GM21515 (cell line): Measurements from ENCODE around the gene FBXO30.
A peak's percentile ranks its signal among the peaks of the same experiment; 100 is the strongest.

Source experiments
- ATAC-seq: cut with Tn5 transposase; IDR thresholded peaks from one replicate; pipeline ENCODE4 v1.9.1; 2021; ENCODE audit not compliant: unreplicated experiment

FBXO30 gene, protein sequence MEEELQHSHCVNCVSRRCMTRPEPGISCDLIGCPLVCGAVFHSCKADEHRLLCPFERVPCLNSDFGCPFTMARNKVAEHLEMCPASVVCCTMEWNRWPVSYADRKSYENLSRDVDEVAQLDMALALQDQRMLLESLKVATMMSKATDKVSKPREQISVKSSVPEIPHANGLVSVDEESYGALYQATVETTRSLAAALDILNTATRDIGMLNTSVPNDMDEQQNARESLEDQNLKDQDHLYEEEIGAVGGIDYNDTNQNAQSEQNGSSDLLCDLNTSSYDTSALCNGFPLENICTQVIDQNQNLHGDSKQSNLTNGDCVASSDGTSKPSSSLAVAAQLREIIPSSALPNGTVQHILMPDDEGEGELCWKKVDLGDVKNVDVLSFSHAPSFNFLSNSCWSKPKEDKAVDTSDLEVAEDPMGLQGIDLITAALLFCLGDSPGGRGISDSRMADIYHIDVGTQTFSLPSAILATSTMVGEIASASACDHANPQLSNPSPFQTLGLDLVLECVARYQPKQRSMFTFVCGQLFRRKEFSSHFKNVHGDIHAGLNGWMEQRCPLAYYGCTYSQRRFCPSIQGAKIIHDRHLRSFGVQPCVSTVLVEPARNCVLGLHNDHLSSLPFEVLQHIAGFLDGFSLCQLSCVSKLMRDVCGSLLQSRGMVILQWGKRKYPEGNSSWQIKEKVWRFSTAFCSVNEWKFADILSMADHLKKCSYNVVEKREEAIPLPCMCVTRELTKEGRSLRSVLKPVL

GRCh38 chr6:145814501-145815308 is at the start of gene FBXO30:
TSS of gene FBXO30 (minus strand) at chr6:145814795. CDS start at chr6:145806405, 8,390 bp downstream.
- peak; percentile 72 for ATAC-seq

DNA sequence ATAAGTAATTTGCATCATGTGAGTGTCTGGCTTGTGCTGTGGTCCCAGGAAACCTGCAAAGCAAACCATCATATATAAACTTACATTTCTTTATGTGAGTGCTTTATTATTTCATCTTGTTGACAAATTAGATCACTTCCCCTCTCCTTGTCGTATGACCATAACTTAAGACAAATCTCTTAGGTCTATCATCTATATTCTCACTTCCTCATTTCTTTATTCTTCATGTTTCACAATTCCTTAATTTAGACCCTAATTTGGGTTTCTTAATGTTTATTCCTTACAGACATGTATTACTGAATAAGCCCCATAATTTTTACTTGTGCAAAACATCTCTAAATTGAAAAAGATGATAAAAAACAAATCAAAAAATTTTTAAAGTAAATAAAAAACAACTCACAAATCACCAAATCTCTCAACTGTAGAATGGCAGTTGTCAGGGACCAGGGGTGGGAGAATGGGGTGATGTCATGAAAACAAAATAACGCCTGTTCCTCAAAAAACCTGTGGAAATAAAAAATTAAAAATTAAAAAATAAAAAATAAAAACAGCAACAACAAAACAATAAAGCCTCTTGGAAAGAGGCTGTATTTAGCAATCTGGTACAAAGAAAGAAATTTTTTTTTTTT is 49.5 kb upstream of the FBXO30 start:
- ATAC-seq = peak; percentile 40

- ATAC-seq = no peak
Observed at GRCh38 chr6:145863366-145863765, 48.8 kb upstream of the FBXO30 start.

DNA sequence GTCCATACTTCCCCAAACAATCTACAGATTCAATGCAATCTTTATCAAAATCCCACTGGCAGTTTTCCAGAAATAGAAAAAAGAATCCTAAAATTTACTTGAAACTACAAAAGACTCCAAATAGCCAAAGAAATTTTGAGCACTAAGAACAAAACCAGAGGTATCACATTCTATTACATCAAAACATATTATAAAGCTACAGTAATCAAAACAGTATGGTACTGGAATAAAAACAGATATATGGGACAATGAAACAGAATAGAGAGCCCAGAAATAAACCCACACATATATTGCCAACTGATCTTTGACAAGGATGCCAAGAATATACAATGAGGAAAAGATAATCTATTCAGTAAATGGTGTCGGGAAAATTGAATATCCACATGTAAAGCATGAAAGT is 46.0 kb upstream of the FBXO30 start:
- ATAC-seq = no peak

DNA sequence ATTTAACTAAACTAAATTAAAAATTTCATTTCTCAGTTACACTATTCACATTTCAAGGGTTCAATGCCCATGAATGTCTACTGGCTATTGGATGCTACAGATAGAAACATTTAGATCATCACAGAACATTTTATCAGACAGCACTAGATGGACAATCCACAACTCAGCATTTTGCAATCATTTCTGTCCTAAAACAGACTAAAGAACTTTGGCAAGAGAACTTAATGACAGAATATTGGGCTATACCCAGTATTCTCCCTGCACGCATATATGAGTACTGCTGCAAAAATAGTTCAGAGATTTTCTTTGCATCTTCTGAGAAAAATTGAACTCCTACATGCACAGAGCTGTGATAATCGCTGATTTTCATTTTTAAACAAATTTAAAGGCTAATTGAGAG is 36.1 kb upstream of the FBXO30 start:
- ATAC-seq = no peak

GRCh38 chr6:145848541-145848940 is 33.9 kb upstream of the FBXO30 start:
- ATAC-seq = no peak

DNA sequence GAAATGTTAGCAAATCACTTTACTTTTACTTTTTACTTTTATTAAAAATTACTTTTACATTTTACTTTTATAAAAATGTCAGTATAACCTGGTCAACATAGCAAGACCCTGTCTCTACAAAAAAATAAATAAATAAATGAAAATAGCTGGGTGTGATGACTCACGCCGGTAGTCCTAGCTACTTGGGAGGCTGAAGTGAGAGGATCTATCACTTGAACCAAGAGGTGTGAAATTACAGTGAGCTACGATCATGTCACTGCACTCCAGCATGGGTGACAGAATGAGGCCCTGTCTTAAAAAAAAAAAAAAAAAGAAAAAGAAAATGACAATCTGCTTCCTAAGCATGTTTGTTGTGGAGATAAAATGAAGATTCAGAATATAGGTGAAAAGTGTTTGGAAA is 31.0 kb upstream of the FBXO30 start:
- ATAC-seq = no peak

- ATAC-seq = no peak
Observed at GRCh38 chr6:145844933-145845540, 30.4 kb upstream of the FBXO30 start.

GRCh38 chr6:145842693-145843546 is 28.3 kb upstream of the FBXO30 start:
- no peak for ATAC-seq

- no peak for ATAC-seq
Observed at GRCh38 chr6:145841668-145842067, 27.1 kb upstream of the FBXO30 start.

- no peak for ATAC-seq
Observed at GRCh38 chr6:145839653-145840052, 25.1 kb upstream of the FBXO30 start.

DNA sequence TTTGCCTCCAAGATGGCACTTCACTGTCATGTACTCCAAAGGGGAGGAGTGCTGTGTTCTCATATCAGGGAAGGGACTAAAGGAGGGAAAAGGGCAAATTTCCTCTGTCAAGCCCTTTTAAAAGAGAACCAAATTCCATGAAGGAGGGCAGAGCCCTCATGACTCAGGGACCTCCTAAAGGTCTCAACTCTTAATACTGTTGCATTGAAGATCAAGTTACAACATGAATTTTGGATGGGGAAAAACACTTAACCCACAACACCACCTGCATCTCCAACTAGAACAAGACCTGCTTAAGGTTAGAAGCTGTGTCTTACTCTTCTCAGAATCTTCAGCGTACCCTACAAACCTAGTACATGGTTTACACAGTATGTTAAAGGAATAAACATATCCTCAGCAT is 23.7 kb upstream of the FBXO30 start:
- no peak for ATAC-seq

- no peak for ATAC-seq
Observed at GRCh38 chr6:145836772-145837171, 22.2 kb upstream of the FBXO30 start.

- ATAC-seq = no peak
Observed at GRCh38 chr6:145836170-145836569, 21.6 kb upstream of the FBXO30 start.

- ATAC-seq = no peak
Observed at GRCh38 chr6:145830612-145831011, 16.0 kb upstream of the FBXO30 start.

- ATAC-seq = no peak
Observed at GRCh38 chr6:145829950-145830349, 15.4 kb upstream of the FBXO30 start.

GRCh38 chr6:145829102-145829501 is 14.5 kb upstream of the FBXO30 start:
- no peak for ATAC-seq

DNA sequence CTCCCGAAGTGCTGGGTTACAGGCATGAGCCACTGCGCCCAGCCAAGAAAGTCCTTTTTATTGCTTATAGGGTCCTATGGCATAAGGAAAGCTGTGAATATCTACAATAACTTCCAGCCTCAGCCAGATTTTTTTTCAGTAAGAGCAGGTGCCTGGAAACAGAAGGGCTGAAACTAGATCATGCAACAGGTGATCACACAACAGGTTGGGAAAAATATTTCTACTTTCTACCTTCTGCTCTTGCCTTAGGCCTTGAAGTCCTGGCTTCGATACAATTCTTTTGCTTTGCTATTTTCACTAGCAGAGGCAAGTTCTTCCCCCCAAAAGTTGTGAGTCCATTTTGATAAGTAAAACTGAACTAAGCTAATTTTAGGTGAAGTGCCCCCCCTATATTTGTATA is 9.7 kb upstream of the FBXO30 start:
- ATAC-seq = no peak

DNA sequence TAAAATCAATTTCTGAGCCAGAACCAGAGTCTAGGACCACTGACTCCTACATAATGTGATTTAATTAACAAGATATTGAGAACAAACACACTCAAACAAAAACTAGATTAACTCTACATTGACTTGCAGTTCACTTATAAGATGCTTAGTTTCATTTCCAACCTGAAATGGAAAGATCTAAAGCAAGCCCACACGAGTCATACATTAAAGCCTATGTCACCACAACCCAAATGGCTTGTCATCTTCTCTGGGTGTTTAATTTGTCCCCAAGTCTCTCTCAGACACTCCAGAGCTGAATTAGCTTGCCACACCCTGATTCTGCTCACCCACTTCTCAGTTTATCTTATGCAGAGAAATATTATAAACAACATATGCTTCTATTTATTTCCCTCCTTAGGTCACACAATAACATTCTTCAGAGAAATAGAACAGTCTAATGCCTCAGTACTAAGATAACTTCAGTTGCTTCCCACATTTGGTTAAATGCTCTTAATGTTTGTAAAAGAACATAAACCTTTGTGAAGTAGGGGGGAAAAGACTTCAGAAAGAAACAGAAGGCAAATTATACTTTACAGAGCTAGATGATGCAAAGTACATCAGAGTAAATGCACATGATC is 8.8 kb upstream of the FBXO30 start:
- no peak for ATAC-seq
